Measurements from ENCODE around the gene PURA. TPM values are rescaled to one million over a fixed set of nuclear protein-coding genes. Genes with fewer than 3 reads are reported as not detected.

The PURA gene
- total RNA-seq, 1 donor from 2014 or later, result 7.0 TPM

GRCh38 chr5:140168371-140168770 lies 54.5 kb downstream of the PURA start:
- H3K27ac Mint-ChIP-seq, result no peak overlapping the region
- DNase-seq (ENCODE audit: low spot score, unreplicated experiment), result no peak

GRCh38 chr5:140169410-140169809 lies 55.5 kb downstream of the PURA start:
- peaks cover 14% of the 10 kb centered on the region for H3K27me3 Mint-ChIP-seq
- TF ChIP-seq, protein P1, sequence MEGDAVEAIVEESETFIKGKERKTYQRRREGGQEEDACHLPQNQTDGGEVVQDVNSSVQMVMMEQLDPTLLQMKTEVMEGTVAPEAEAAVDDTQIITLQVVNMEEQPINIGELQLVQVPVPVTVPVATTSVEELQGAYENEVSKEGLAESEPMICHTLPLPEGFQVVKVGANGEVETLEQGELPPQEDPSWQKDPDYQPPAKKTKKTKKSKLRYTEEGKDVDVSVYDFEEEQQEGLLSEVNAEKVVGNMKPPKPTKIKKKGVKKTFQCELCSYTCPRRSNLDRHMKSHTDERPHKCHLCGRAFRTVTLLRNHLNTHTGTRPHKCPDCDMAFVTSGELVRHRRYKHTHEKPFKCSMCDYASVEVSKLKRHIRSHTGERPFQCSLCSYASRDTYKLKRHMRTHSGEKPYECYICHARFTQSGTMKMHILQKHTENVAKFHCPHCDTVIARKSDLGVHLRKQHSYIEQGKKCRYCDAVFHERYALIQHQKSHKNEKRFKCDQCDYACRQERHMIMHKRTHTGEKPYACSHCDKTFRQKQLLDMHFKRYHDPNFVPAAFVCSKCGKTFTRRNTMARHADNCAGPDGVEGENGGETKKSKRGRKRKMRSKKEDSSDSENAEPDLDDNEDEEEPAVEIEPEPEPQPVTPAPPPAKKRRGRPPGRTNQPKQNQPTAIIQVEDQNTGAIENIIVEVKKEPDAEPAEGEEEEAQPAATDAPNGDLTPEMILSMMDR (IDR thresholded peaks at IDR 0.05; ENCODE audit: unreplicated experiment), result no peak
- no peaks in the 10 kb centered on the region for H3K9me3 Mint-ChIP-seq (ENCODE audit: low read depth)
- H3K36me3 Mint-ChIP-seq (ENCODE audit: insufficient read depth), result no peaks in the 10 kb centered on the region
- H3K27ac Mint-ChIP-seq, result no peak overlapping the region
- H3K4me1 Mint-ChIP-seq (ENCODE audit: low read depth), result peaks cover 5% of the 10 kb centered on the region
- no peak for DNase-seq (ENCODE audit: low spot score, unreplicated experiment)
- no peak overlapping the region for H3K4me3 Mint-ChIP-seq (ENCODE audit: low read depth)

More at GRCh38 chr5:140168371-140168770, 54.5 kb downstream of the PURA start:
- no peak overlapping the region for H3K4me3 Mint-ChIP-seq (ENCODE audit: low read depth)
- TF ChIP-seq, protein P1 (IDR thresholded peaks at IDR 0.05; ENCODE audit: unreplicated experiment), result no peak
- peaks cover 9% of the 10 kb centered on the region for H3K27me3 Mint-ChIP-seq
- H3K9me3 Mint-ChIP-seq (ENCODE audit: low read depth), result no peaks in the 10 kb centered on the region
- peaks cover 5% of the 10 kb centered on the region for H3K4me1 Mint-ChIP-seq (ENCODE audit: low read depth)
- H3K36me3 Mint-ChIP-seq (ENCODE audit: insufficient read depth), result no peaks in the 10 kb centered on the region

- DNase-seq (ENCODE audit: low spot score, unreplicated experiment), result no peak
- Mint-ChIP-seq H3K9me3 (ENCODE audit: low read depth) (no peaks in the 10 kb centered on the region), H3K27me3 (peaks cover 11% of the 10 kb centered on the region), H3K36me3 (ENCODE audit: insufficient read depth) (no peaks in the 10 kb centered on the region), H3K4me1 (ENCODE audit: low read depth) (peaks cover 9% of the 10 kb centered on the region), H3K27ac (no peak overlapping the region), H3K4me3 (ENCODE audit: low read depth) (no peak overlapping the region)
- TF ChIP-seq, protein P1 (IDR thresholded peaks at IDR 0.05; ENCODE audit: unreplicated experiment), result no peak
Observed at GRCh38 chr5:140172483-140172882, 58.6 kb downstream of the PURA start.

GRCh38 chr5:140174014-140174413 lies 60.1 kb downstream of the PURA start:
- Mint-ChIP-seq H3K4me3 (ENCODE audit: low read depth) (peak overlapping the region; percentile 47), H3K36me3 (ENCODE audit: insufficient read depth) (no peaks in the 10 kb centered on the region), H3K4me1 (ENCODE audit: low read depth) (peaks cover 9% of the 10 kb centered on the region), H3K9me3 (ENCODE audit: low read depth) (no peaks in the 10 kb centered on the region), H3K27ac (peak overlapping the region; percentile 18), H3K27me3 (peaks cover 11% of the 10 kb centered on the region)
- TF ChIP-seq, protein P1 (IDR thresholded peaks at IDR 0.05; ENCODE audit: unreplicated experiment), result no peak
- DNase-seq (ENCODE audit: low spot score, unreplicated experiment), result no peak

- TF ChIP-seq, protein P1 (IDR thresholded peaks at IDR 0.05; ENCODE audit: unreplicated experiment), result no peak
- peaks cover 9% of the 10 kb centered on the region for H3K4me1 Mint-ChIP-seq (ENCODE audit: low read depth)
- peak within 1 kb of the TSS; percentile 87 for H3K4me3 Mint-ChIP-seq (ENCODE audit: low read depth)
- peak; percentile 98 for DNase-seq (ENCODE audit: low spot score, unreplicated experiment)
- H3K27ac Mint-ChIP-seq, result peak within 1 kb of the TSS; percentile 99
- no peaks in the 10 kb centered on the region for H3K9me3 Mint-ChIP-seq (ENCODE audit: low read depth)
- peaks cover 11% of the 10 kb centered on the region for H3K27me3 Mint-ChIP-seq
- H3K36me3 Mint-ChIP-seq (ENCODE audit: insufficient read depth), result no peaks in the 10 kb centered on the region
Observed at GRCh38 chr5:140174465-140175366, 60.8 kb downstream of the PURA start, which contains the start of gene CYSTM1. Gene CYSTM1, plus strand, starts transcription at chr5:140175188. Its CDS starts 19,278 bp downstream, at chr5:140194466.

Other genes starting within 250 kb of the PURA start
- gene NRG2, start 70.8 kb upstream of the PURA start, total RNA-seq, result 4.8 and 5.5 TPM in 2 replicates
- gene IGIP, start 11.8 kb downstream of the PURA start, total RNA-seq, result 2.0 and 2.1 TPM in 2 replicates
- 28.1 and 30.9 TPM in 2 replicates for gene CYSTM1, start 61.1 kb downstream of the PURA start, total RNA-seq
- 63.4 and 65.1 TPM in 2 replicates for gene PFDN1, start 189.0 kb downstream of the PURA start, total RNA-seq
- 0.84 and 1.3 TPM in 2 replicates for gene HBEGF, start 232.5 kb downstream of the PURA start, total RNA-seq
- gene SLC4A9, start 246.1 kb downstream of the PURA start, total RNA-seq, result 0.31 and 0.58 TPM in 2 replicates

Data from progenitor cell of endocrine pancreas (in vitro differentiated cells).